SK-N-SH (cell line): ENCODE data around the gene UGDH. TPM values are rescaled to one million over a fixed set of nuclear protein-coding genes. Genes with fewer than 3 reads are reported as not detected.

Experiments
- CTCF ChIA-PET: fragments of 300-600, 350-600 bp; formaldehyde crosslinking; extraction: SDS; loops from one replicate; lab custom pipeline; 2021; lab: Yijun Ruan, JAX
- POLR2A ChIA-PET: fragments of 350-600 bp; sonication (Branson Sonifier 250); formaldehyde crosslinking; extraction: SDS; loops from one replicate; lab custom pipeline; 2020; ENCODE audit warnings: antibody characterized with exemption, inconsistent platforms; lab: Yijun Ruan, JAX
- DNase-seq: peaks from one replicate; pipeline ENCODE4 v3.0.0; 2012
- H2AFZ ChIP-seq: fragments of 200-600 bp; sonication (generic); 2 replicates; pipeline ENCODE4 v1.8.1; 2016; ENCODE audit warnings: antibody characterized with exemption, mild to moderate bottlenecking, low read depth
- H3F3A ChIP-seq: fragments of 200-600 bp; sonication (generic); replicated peaks from 2 replicates; pipeline ENCODE3; 2016; ENCODE audit warnings: antibody characterized with exemption, mild to moderate bottlenecking; ENCODE audit not compliant: insufficient read depth
- H3K27ac ChIP-seq, 2 experiments: fragments of 200-500 bp in 1 of 2; fragments of 200-600 bp in 1 of 2; sonication (Bioruptor generic) in 1 of 2; sonication (generic), shearing (Covaris generic) in 1 of 2; 2 replicates each; pipeline versions ENCODE4 v1.5.1 to v1.6.1; 2014 to 2016; ENCODE audit warnings: low read depth in 2 of 2, inconsistent platforms in 1 of 2, low read length in 1 of 2, mild to moderate bottlenecking in 1 of 2, mixed read lengths in 1 of 2
- H3K27me3 ChIP-seq: fragments of 200-600 bp; sonication (generic), shearing (Covaris generic); 2 replicates; pipeline ENCODE4 v1.6.1; 2016; ENCODE audit warnings: mixed run types; ENCODE audit not compliant: insufficient read depth
- H3K36me3 ChIP-seq, 2 experiments: fragments of 200-500 bp in 1 of 2; fragments of 200-600 bp in 1 of 2; sonication (Bioruptor generic) in 1 of 2; sonication (generic) in 1 of 2; replicated peaks in 1 of 2; 2 replicates each; pipeline versions ENCODE3 to v1.5.1; 2014 to 2016; ENCODE audit warnings: low read length in 1 of 2, mild to moderate bottlenecking in 1 of 2; ENCODE audit not compliant: insufficient read depth in 2 of 2, control insufficient read depth in 1 of 2
- H3K4me1 ChIP-seq, 2 experiments: fragments of 200-500 bp in 1 of 2; fragments of 200-600 bp in 1 of 2; sonication (Bioruptor generic) in 1 of 2; sonication (generic), shearing (Covaris generic) in 1 of 2; 2 replicates each; pipeline versions ENCODE4 v1.5.1 to v1.6.1; 2014 to 2016; ENCODE audit warnings: low read depth in 1 of 2, low read length in 1 of 2, mixed run types in 1 of 2; ENCODE audit not compliant: insufficient read depth in 2 of 2, control insufficient read depth in 1 of 2
- H3K4me2 ChIP-seq: fragments of 200-600 bp; sonication (generic), shearing (Covaris generic); 2 replicates; pipeline ENCODE4 v1.6.1; 2017; ENCODE audit warnings: mixed run types
- H3K4me3 ChIP-seq, 2 experiments: fragments of 200-500 bp in 1 of 2; fragments of 200-600 bp in 1 of 2; sonication (Bioruptor generic) in 1 of 2; sonication (generic), shearing (Covaris generic) in 1 of 2; 2 replicates each; pipeline versions ENCODE4 v1.5.1 to v1.8.1; 2014 to 2016; ENCODE audit warnings: low read depth in 2 of 2, inconsistent platforms in 1 of 2, low read length in 1 of 2, mild to moderate bottlenecking in 1 of 2, mixed read lengths in 1 of 2, moderate library complexity in 1 of 2
- H3K79me2 ChIP-seq: fragments of 200-600 bp; sonication (generic); 2 replicates; pipeline ENCODE4 v1.8.1; 2017; ENCODE audit warnings: mild to moderate bottlenecking; ENCODE audit not compliant: insufficient read depth
- H3K9ac ChIP-seq: fragments of 200-600 bp; sonication (generic); 2 replicates; pipeline ENCODE4 v1.6.1; 2017; ENCODE audit warnings: mixed run types
- H3K9me2 ChIP-seq: fragments of 200-600 bp; sonication (generic); 2 replicates; pipeline ENCODE4 v1.6.1; 2017; ENCODE audit warnings: mixed run types
- H3K9me3 ChIP-seq: fragments of 200-600 bp; sonication (generic); 2 replicates; pipeline ENCODE4 v1.6.1; 2017; ENCODE audit warnings: mixed run types, mild to moderate bottlenecking, moderate library complexity
- H4K20me1 ChIP-seq: fragments of 200-600 bp; sonication (generic); 2 replicates; pipeline ENCODE4 v1.6.1; 2017; ENCODE audit warnings: mild to moderate bottlenecking, mixed run types; ENCODE audit not compliant: insufficient read depth
- EP300 ChIP-seq, 2 experiments: IDR thresholded peaks; 2 replicates each; pipeline versions ENCODE4 v1.4.0 to v1.6.1; 2012; ENCODE audit warnings: borderline replicate concordance in 1 of 2, low read depth in 1 of 2, low read length in 1 of 2
- FOSL2 ChIP-seq: IDR thresholded peaks from 2 replicates; pipeline ENCODE4 v1.4.0; 2012; ENCODE audit warnings: low read depth, mild to moderate bottlenecking, moderate library complexity, borderline replicate concordance
- FOXM1 ChIP-seq: IDR thresholded peaks from 2 replicates; pipeline ENCODE4 v1.4.0; 2012; ENCODE audit warnings: low read depth, mild to moderate bottlenecking
- GATA2 ChIP-seq: sonication (generic); formaldehyde crosslinking; IDR thresholded peaks from 2 replicates; pipeline ENCODE4 v1.5.0; 2020; ENCODE audit warnings: mild to moderate bottlenecking, missing genetic modification reagents
- JUND ChIP-seq: IDR thresholded peaks from 2 replicates; pipeline ENCODE4 v1.4.0; 2012
- MAX ChIP-seq: IDR thresholded peaks from 2 replicates; pipeline ENCODE4 v1.4.0; 2012; ENCODE audit warnings: low read depth
- MXI1 ChIP-seq: IDR thresholded peaks from 2 replicates; pipeline ENCODE4 v1.6.1; 2012; ENCODE audit warnings: mild to moderate bottlenecking, low read depth, low read length, improper control_type of control experiment
- NFIC ChIP-seq: IDR thresholded peaks from 2 replicates; pipeline ENCODE4 v1.4.0; 2012; ENCODE audit warnings: borderline replicate concordance
- NRF1 ChIP-seq: IDR thresholded peaks from 2 replicates; pipeline ENCODE4 v1.6.1; 2012; ENCODE audit warnings: low read depth, mild to moderate bottlenecking, low read length
- PBX3 ChIP-seq: IDR thresholded peaks from 2 replicates; pipeline ENCODE4; 2012
- POLR2AphosphoS5 ChIP-seq: IDR thresholded peaks from 2 replicates; pipeline ENCODE4 v1.6.1; 2012; ENCODE audit warnings: low read depth, low read length
- RAD21 ChIP-seq: IDR thresholded peaks from 2 replicates; pipeline ENCODE4 v1.6.1; 2012; ENCODE audit warnings: mild to moderate bottlenecking, low read length
- SMC3 ChIP-seq: IDR thresholded peaks from 2 replicates; pipeline ENCODE4 v1.6.1; 2012; ENCODE audit warnings: low read depth, low read length, improper control_type of control experiment
- TAF1 ChIP-seq: IDR thresholded peaks from 2 replicates; pipeline ENCODE4 v1.6.1; 2012; ENCODE audit warnings: low read depth, mild to moderate bottlenecking, low read length, moderate library complexity, borderline replicate concordance
- TCF12 ChIP-seq: IDR thresholded peaks from 2 replicates; pipeline ENCODE4 v1.4.0; 2012
- TEAD4 ChIP-seq: IDR thresholded peaks from 2 replicates; pipeline ENCODE4 v1.4.0; 2012; ENCODE audit warnings: mild to moderate bottlenecking, borderline replicate concordance; ENCODE audit not compliant: insufficient read depth
- YY1 ChIP-seq: IDR thresholded peaks from 2 replicates; pipeline ENCODE4 v1.4.0; 2012; ENCODE audit warnings: low read depth, mild to moderate bottlenecking
- WGBS: methylation state at CpG from one replicate; pipeline ENCODE4 v1.1.6; 2017; ENCODE audit warnings: low lambda C conversion rate; 5-methylcytosine and 5-hydroxymethylcytosine counted together
- polyA plus RNA-seq, 3 experiments: library from polyadenylated mRNA; depleted of rRNA; stranded (reverse); fragments of >200 nt; gene quantifications; 2 replicates each; pipeline ENCODE4 v1.2.3, GENCODE V29; 2012
- TF ChIP-seq, protein P1 (sequence below): IDR thresholded peaks from 2 replicates; pipeline ENCODE4 v1.4.0; 2012; ENCODE audit warnings: low read depth, borderline replicate concordance
- TF ChIP-seq, protein P2 (sequence below): fragments of 150-350 bp; IDR thresholded peaks from 2 replicates; pipeline ENCODE4 v1.6.1; 2016; ENCODE audit warnings: mild to moderate bottlenecking, low read depth, low read length
- TF ChIP-seq, protein P3 (sequence below): fragments of 150-350 bp; IDR thresholded peaks from 2 replicates; pipeline ENCODE4 v1.6.1; 2017; ENCODE audit warnings: antibody characterized with exemption, low read length, low read depth, borderline replicate concordance

Gene UGDH
- polyA plus RNA-seq, 1 of the 3 experiments (the other 2 are of a cell fraction) = 41.6 TPM

DNA sequence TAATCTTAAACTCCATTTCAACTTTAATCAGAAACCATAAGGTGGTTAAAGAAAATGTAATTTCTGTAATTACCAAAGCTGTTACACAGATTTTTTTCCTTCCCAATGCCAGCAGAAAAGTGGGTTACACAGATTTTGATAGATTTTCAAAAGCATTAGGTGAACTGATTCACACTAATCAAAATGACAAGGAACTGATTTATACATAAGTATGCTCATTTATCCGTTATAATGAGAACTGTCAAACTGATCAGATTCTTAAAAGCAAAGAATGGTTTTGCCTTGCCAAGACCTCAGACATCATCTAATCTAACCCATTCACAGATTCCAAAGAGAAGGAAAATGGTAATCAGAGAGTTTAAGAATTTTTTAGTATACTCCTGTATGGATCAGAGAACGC, 5.2 kb downstream of the UGDH start (continued):
- TF ChIP-seq MXI1 (no peak), SMC3 (no peak), NFIC (peak; percentile 23; the same call in 1 of the 2 replicates)

- Histone ChIP-seq H3K36me3 (peaks cover 0 to 48% of the 10 kb centered on the region in 2 experiments), H3K4me1 (peaks cover 2 to 16% of the 10 kb centered on the region in 2 experiments; a peak in 2 of 4 replicates), H3K27ac (peak overlapping the region; percentile 71 to 98), H3K9ac (peak overlapping the region; percentile 71), H2AFZ (no peak overlapping the region), H3K9me2 (no peaks in the 10 kb centered on the region), H3K4me3 (peak overlapping the region; percentile 21 to 47; a peak in 2 of 4 replicates), H3K27me3 (no peaks in the 10 kb centered on the region), H4K20me1 (peaks cover 3% of the 10 kb centered on the region; the same call in 1 of the 2 replicates), H3K79me2 (peaks cover 97% of the 10 kb centered on the region), H3K9me3 (no peaks in the 10 kb centered on the region), H3K4me2 (peak overlapping the region; percentile 77), H3F3A (peaks cover 42% of the 10 kb centered on the region)
- WGBS = 7% methylated on average over 5 of the region's 5 CpGs
- ChIA-PET CTCF (interaction anchor here (2.6 kb wide), 1 partner anchor 52 kb away, joined by 13 read pairs; no protein-coding TSS in a partner anchor), POLR2A (no interaction called here)
- TF ChIP-seq PBX3 (peak; percentile 78), NRF1 (no peak), RAD21 (no peak), NFIC (peak; percentile 53; the same call in 1 of the 2 replicates), TEAD4 (peak; percentile 60; the same call in 1 of the 2 replicates), TAF1 (no peak), TCF12 (peak; percentile 99), YY1 (0 out of 2 replicates have a peak, but pooled peaks have one; percentile 22), EP300 (IDR thresholded peaks at IDR 0.05; ENCODE audit: borderline replicate concordance in 1 of 2, low read depth in 1 of 2, low read length in 1 of 2) (peak; percentile 9 to 73; a peak in 1 of 4 replicates), POLR2AphosphoS5 (peak; percentile 59; the same call in 1 of the 2 replicates), FOXM1 (peak; percentile 83), FOSL2 (peak; percentile 49; the same call in 1 of the 2 replicates), MAX (0 out of 2 replicates have a peak, but pooled peaks have one; percentile 8), JUND (peak; percentile 77), GATA2 (no peak)
- TF ChIP-seq, protein P1, sequence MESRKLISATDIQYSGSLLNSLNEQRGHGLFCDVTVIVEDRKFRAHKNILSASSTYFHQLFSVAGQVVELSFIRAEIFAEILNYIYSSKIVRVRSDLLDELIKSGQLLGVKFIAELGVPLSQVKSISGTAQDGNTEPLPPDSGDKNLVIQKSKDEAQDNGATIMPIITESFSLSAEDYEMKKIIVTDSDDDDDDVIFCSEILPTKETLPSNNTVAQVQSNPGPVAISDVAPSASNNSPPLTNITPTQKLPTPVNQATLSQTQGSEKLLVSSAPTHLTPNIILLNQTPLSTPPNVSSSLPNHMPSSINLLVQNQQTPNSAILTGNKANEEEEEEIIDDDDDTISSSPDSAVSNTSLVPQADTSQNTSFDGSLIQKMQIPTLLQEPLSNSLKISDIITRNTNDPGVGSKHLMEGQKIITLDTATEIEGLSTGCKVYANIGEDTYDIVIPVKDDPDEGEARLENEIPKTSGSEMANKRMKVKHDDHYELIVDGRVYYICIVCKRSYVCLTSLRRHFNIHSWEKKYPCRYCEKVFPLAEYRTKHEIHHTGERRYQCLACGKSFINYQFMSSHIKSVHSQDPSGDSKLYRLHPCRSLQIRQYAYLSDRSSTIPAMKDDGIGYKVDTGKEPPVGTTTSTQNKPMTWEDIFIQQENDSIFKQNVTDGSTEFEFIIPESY = no peak
- TF ChIP-seq, protein P2, sequence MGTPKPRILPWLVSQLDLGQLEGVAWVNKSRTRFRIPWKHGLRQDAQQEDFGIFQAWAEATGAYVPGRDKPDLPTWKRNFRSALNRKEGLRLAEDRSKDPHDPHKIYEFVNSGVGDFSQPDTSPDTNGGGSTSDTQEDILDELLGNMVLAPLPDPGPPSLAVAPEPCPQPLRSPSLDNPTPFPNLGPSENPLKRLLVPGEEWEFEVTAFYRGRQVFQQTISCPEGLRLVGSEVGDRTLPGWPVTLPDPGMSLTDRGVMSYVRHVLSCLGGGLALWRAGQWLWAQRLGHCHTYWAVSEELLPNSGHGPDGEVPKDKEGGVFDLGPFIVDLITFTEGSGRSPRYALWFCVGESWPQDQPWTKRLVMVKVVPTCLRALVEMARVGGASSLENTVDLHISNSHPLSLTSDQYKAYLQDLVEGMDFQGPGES = no peak
- TF ChIP-seq, protein P3, sequence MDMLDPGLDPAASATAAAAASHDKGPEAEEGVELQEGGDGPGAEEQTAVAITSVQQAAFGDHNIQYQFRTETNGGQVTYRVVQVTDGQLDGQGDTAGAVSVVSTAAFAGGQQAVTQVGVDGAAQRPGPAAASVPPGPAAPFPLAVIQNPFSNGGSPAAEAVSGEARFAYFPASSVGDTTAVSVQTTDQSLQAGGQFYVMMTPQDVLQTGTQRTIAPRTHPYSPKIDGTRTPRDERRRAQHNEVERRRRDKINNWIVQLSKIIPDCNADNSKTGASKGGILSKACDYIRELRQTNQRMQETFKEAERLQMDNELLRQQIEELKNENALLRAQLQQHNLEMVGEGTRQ = no peak
- DNase-seq = peak; percentile 61
Measured at GRCh38 chr4:39521253-39521919, 5.9 kb downstream of the UGDH start.
